NCI-H128 (cell line): ENCODE measurements around the gene GNG2.
A peak's percentile ranks its signal among the peaks of the same experiment; 100 is the strongest.

Experiments used
- DNase-seq: peaks from one replicate; lab custom pipeline; 2025; ENCODE audit not compliant: unreplicated experiment; lab: John Stamatoyannopoulos, UW

GNG2 gene

GRCh38 chr14:51860164-51860824 is at the start of gene GNG2:
TSS of gene GNG2 (plus strand) at chr14:51860612. CDS start at chr14:51950679, 90,067 bp downstream.
- peak; percentile 24 for DNase-seq

- DNase-seq = no peak
Observed at GRCh38 chr14:51811706-51812105, 48.7 kb upstream of the GNG2 start.

- DNase-seq = no peak
Observed at GRCh38 chr14:51816031-51816430, 44.4 kb upstream of the GNG2 start.

- DNase-seq = no peak
Observed at GRCh38 chr14:51817326-51817725, 43.1 kb upstream of the GNG2 start.

GRCh38 chr14:51818748-51819380 is 41.5 kb upstream of the GNG2 start:
- peak; percentile 17 for DNase-seq

GRCh38 chr14:51821822-51822221 is 38.6 kb upstream of the GNG2 start:
- no peak for DNase-seq

GRCh38 chr14:51822499-51822898 is 37.9 kb upstream of the GNG2 start:
- DNase-seq = no peak

GRCh38 chr14:51823706-51824105 is 36.7 kb upstream of the GNG2 start:
- DNase-seq = no peak

- no peak for DNase-seq
Observed at GRCh38 chr14:51824191-51824590, 36.2 kb upstream of the GNG2 start.

GRCh38 chr14:51825926-51826325 is 34.5 kb upstream of the GNG2 start:
- DNase-seq = no peak

- no peak for DNase-seq
Observed at GRCh38 chr14:51828017-51828797, 32.2 kb upstream of the GNG2 start.

GRCh38 chr14:51834240-51834639 is 26.2 kb upstream of the GNG2 start:
- no peak for DNase-seq

- no peak for DNase-seq
Observed at GRCh38 chr14:51836417-51836816, 24.0 kb upstream of the GNG2 start.

- no peak for DNase-seq
Observed at GRCh38 chr14:51844081-51844881, 16.1 kb upstream of the GNG2 start.

- DNase-seq = no peak
Observed at GRCh38 chr14:51845811-51846210, 14.6 kb upstream of the GNG2 start.

- peak; percentile 28 for DNase-seq
Observed at GRCh38 chr14:51846631-51847488, 13.6 kb upstream of the GNG2 start.

GRCh38 chr14:51847489-51847796 is 13.0 kb upstream of the GNG2 start:
- DNase-seq = no peak

- no peak for DNase-seq
Observed at GRCh38 chr14:51848120-51848519, 12.3 kb upstream of the GNG2 start.

- DNase-seq = no peak
Observed at GRCh38 chr14:51849097-51849496, 11.3 kb upstream of the GNG2 start.

GRCh38 chr14:51850651-51851050 is 9.8 kb upstream of the GNG2 start:
- no peak for DNase-seq

- no peak for DNase-seq
Observed at GRCh38 chr14:51852541-51852940, 7.9 kb upstream of the GNG2 start.
